H1 (cell line): ENCODE measurements around the gene SCN3A.

ENCODE experiments used
- EGR1 ChIP-seq: IDR thresholded peaks from 2 replicates; pipeline ENCODE4 v1.6.1; 2011; ENCODE audit warnings: low read depth, low read length, borderline replicate concordance
- EP300 ChIP-seq, 2 experiments: IDR thresholded peaks; 1 replicate in 1 of 2; 2 replicates in 1 of 2; pipeline ENCODE4 v1.6.1; 2011 to 2012; ENCODE audit warnings: low read depth in 2 of 2, low read length in 2 of 2, mild to moderate bottlenecking in 2 of 2, borderline replicate concordance in 1 of 2, inconsistent platforms in 1 of 2, moderate library complexity in 1 of 2
- POLR2A ChIP-seq, 2 experiments: IDR thresholded peaks; 1 replicate in 1 of 2; 2 replicates in 1 of 2; pipeline ENCODE4 v1.6.1; 2011; ENCODE audit warnings: low read depth in 2 of 2, low read length in 2 of 2, mild to moderate bottlenecking in 2 of 2; ENCODE audit errors: control extremely low read depth in 1 of 2
- TF ChIP-seq, protein P1 (sequence below), 3 experiments: IDR thresholded peaks; 1 replicate in 2 of 3; 2 replicates in 1 of 3; pipeline versions ENCODE4 v1.5.1 to v1.6.1; 2011; ENCODE audit warnings: low read length in 3 of 3, mild to moderate bottlenecking in 3 of 3, inconsistent platforms in 2 of 3, low read depth in 1 of 3, moderate library complexity in 1 of 3; ENCODE audit not compliant: insufficient read depth in 1 of 3; ENCODE audit errors: control extremely low read depth in 1 of 3

DNA sequence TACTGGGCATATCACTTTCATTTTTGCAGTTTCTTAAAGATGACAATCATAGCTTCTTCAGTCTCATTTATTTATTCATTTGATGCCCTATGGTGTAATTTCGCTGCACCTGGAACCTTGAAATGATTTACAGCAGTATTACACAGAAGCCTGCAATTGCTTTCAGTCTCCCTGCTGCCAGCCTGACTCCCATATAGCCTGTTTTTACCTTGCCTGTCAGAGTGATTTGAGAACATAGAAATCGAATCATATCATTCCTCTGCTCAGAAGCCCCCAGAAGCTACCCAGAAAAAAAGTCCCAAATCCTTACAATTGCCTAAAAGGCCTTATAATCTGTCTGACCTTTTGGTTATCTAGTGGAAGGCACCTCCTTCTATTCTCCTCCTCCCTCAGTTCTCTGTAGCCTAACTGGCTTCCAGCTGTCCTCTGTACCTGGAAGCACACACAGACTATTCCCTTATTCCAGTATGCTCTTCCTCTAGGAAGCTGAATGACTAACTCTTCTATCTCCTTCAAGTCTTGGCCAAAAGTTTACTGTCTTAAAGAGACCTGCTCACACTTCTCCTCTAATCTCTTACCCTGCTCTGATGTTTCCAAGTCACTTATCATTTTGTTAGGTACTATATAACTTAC lies 12.6 kb downstream of the SCN3A start:
- TF ChIP-seq, protein P1, sequence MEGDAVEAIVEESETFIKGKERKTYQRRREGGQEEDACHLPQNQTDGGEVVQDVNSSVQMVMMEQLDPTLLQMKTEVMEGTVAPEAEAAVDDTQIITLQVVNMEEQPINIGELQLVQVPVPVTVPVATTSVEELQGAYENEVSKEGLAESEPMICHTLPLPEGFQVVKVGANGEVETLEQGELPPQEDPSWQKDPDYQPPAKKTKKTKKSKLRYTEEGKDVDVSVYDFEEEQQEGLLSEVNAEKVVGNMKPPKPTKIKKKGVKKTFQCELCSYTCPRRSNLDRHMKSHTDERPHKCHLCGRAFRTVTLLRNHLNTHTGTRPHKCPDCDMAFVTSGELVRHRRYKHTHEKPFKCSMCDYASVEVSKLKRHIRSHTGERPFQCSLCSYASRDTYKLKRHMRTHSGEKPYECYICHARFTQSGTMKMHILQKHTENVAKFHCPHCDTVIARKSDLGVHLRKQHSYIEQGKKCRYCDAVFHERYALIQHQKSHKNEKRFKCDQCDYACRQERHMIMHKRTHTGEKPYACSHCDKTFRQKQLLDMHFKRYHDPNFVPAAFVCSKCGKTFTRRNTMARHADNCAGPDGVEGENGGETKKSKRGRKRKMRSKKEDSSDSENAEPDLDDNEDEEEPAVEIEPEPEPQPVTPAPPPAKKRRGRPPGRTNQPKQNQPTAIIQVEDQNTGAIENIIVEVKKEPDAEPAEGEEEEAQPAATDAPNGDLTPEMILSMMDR (IDR thresholded peaks at IDR 0.05; ENCODE audit: control extremely low read depth in 1 of 3, insufficient read depth in 1 of 3, low read depth in 1 of 3, low read length in 3 of 3), result no peak
- no peak for TF ChIP-seq POLR2A (IDR thresholded peaks at IDR 0.05; ENCODE audit: control extremely low read depth in 1 of 2, low read depth in 2 of 2, low read length in 2 of 2)
- no peak for TF ChIP-seq EP300 (IDR thresholded peaks at IDR 0.05; ENCODE audit: borderline replicate concordance in 1 of 2, low read depth in 2 of 2, low read length in 2 of 2)
- no peak for TF ChIP-seq EGR1
